ENCODE measurements around the gene AP4S1.
"Not testable (repeated sequence)": the region's sequence is repeated elsewhere in the genome, so short reads cannot be mapped to it uniquely, and the experiment has no call there.

Gene AP4S1

GRCh38 chr14:31084385-31084784 is 58.9 kb downstream of the AP4S1 start:
- no peak for DNase-seq (ENCODE audit: low read depth)
- no peak for TF ChIP-seq CTCF (conservative IDR thresholded peaks at IDR 0.05; ENCODE audit: low read depth, low read length)
- H3K4me3 ChIP-seq (ENCODE audit: low read length) = no peak overlapping the region

- no peak for DNase-seq (ENCODE audit: low read depth)
- no peak for TF ChIP-seq CTCF (conservative IDR thresholded peaks at IDR 0.05; ENCODE audit: low read depth, low read length)
- H3K4me3 ChIP-seq (ENCODE audit: low read length) = no peak overlapping the region
Observed at GRCh38 chr14:31085027-31085426, 59.6 kb downstream of the AP4S1 start.

- H3K4me3 ChIP-seq (ENCODE audit: low read length); DNase-seq (ENCODE audit: low read depth): not testable (repeated sequence)
Observed at GRCh38 chr14:31086466-31086865, 61.0 kb downstream of the AP4S1 start.

- TF ChIP-seq CTCF (conservative IDR thresholded peaks at IDR 0.05; ENCODE audit: low read depth, low read length) = no peak
- DNase-seq (ENCODE audit: low read depth) = peak; percentile 80
- H3K4me3 ChIP-seq (ENCODE audit: low read length) = no peak overlapping the region
Observed at GRCh38 chr14:31090883-31091764, 65.7 kb downstream of the AP4S1 start.

- no peak for TF ChIP-seq CTCF (conservative IDR thresholded peaks at IDR 0.05; ENCODE audit: low read depth, low read length)
- no peak for DNase-seq (ENCODE audit: low read depth)
- no peak overlapping the region for H3K4me3 ChIP-seq (ENCODE audit: low read length)
Observed at GRCh38 chr14:31092160-31092708, 66.8 kb downstream of the AP4S1 start.

- DNase-seq (ENCODE audit: low read depth) = not testable (repeated sequence)
Observed at GRCh38 chr14:31093884-31094839, 68.7 kb downstream of the AP4S1 start.

GRCh38 chr14:31095817-31096216 is 70.4 kb downstream of the AP4S1 start:
- H3K4me3 ChIP-seq (ENCODE audit: low read length); DNase-seq (ENCODE audit: low read depth): not testable (repeated sequence)

More at GRCh38 chr14:31093884-31094839, 68.7 kb downstream of the AP4S1 start:
- H3K4me3 ChIP-seq (ENCODE audit: low read length) = not testable (repeated sequence)

- no peak for DNase-seq (ENCODE audit: low read depth)
- TF ChIP-seq CTCF (conservative IDR thresholded peaks at IDR 0.05; ENCODE audit: low read depth, low read length) = no peak
- no peak overlapping the region for H3K4me3 ChIP-seq (ENCODE audit: low read length)
Observed at GRCh38 chr14:31096255-31096654, 70.8 kb downstream of the AP4S1 start.

All from retinal pigment epithelial cell (primary cell).